Astrocyte (in vitro differentiated cells and primary cell): ENCODE measurements around the gene DNASE1L2. TPM values are rescaled to one million over a fixed set of nuclear protein-coding genes. Genes with fewer than 3 reads are reported as not detected.

ENCODE experiments used
- DNase-seq: peaks from one replicate; pipeline ENCODE4 v3.0.0-alpha.2; 2010; ENCODE audit warnings: low read depth
- FAIRE-seq: peaks from 2 replicates; lab custom pipeline; 2011; peaks lifted over from hg19 to GRCh38; lab: Jason Lieb, UNC
- H2AFZ ChIP-seq: 2 replicates; pipeline ENCODE4 v1.6.0; 2012; ENCODE audit warnings: low read depth, low read length, inconsistent platforms
- H3K27ac ChIP-seq: 2 replicates; pipeline ENCODE4 v1.5.1; 2011; ENCODE audit warnings: low read depth, low read length, inconsistent platforms
- H3K27me3 ChIP-seq: 2 replicates; pipeline ENCODE4 v1.6.0; 2011; ENCODE audit warnings: low read length, inconsistent platforms; ENCODE audit not compliant: insufficient read depth
- H3K36me3 ChIP-seq: 2 replicates; pipeline ENCODE4 v1.5.1; 2011; ENCODE audit warnings: low read length, inconsistent platforms; ENCODE audit not compliant: insufficient read depth
- H3K4me1 ChIP-seq: 2 replicates; pipeline ENCODE4 v1.5.1; 2011; ENCODE audit warnings: low read length, inconsistent platforms; ENCODE audit not compliant: insufficient read depth
- H3K4me2 ChIP-seq: 2 replicates; pipeline ENCODE4 v1.6.0; 2012; ENCODE audit warnings: low read length, inconsistent platforms
- H3K4me3 ChIP-seq: 2 replicates; pipeline ENCODE4 v1.5.1; 2011; ENCODE audit warnings: low read depth, mild to moderate bottlenecking, low read length, inconsistent platforms; ENCODE audit not compliant: insufficient read depth
- H3K79me2 ChIP-seq: 2 replicates; pipeline ENCODE4 v1.6.0; 2012; ENCODE audit warnings: mild to moderate bottlenecking, low read length, inconsistent platforms; ENCODE audit not compliant: insufficient read depth
- H3K9ac ChIP-seq: 2 replicates; pipeline ENCODE4 v1.6.0; 2012; ENCODE audit warnings: mild to moderate bottlenecking, low read length, inconsistent platforms
- H3K9me3 ChIP-seq: 2 replicates; pipeline ENCODE4 v1.5.1; 2012; ENCODE audit warnings: low read depth, mild to moderate bottlenecking, low read length, inconsistent platforms; ENCODE audit not compliant: insufficient read depth
- H4K20me1 ChIP-seq: 2 replicates; pipeline ENCODE4 v1.6.0; 2012; ENCODE audit warnings: low read length, inconsistent platforms; ENCODE audit not compliant: insufficient read depth
- H3K27ac Mint-ChIP-seq: one replicate; pipeline ENCODE4 v1.8.0; 2021; ENCODE audit warnings: mild to moderate bottlenecking, mixed read lengths; ENCODE audit not compliant: unreplicated experiment
- H3K27me3 Mint-ChIP-seq: one replicate; pipeline ENCODE4 v1.8.0; 2021; ENCODE audit warnings: low read depth, mixed read lengths; ENCODE audit not compliant: unreplicated experiment
- H3K36me3 Mint-ChIP-seq: one replicate; pipeline ENCODE4 v1.8.0; 2021; ENCODE audit warnings: low read depth, mixed read lengths; ENCODE audit not compliant: unreplicated experiment
- H3K4me1 Mint-ChIP-seq: one replicate; pipeline ENCODE4 v1.8.0; 2021; ENCODE audit warnings: low read depth, mixed read lengths; ENCODE audit not compliant: unreplicated experiment
- H3K4me3 Mint-ChIP-seq: one replicate; pipeline ENCODE4 v1.8.0; 2021; ENCODE audit warnings: mild to moderate bottlenecking, moderate library complexity, mixed read lengths; ENCODE audit not compliant: unreplicated experiment
- H3K9me3 Mint-ChIP-seq: one replicate; pipeline ENCODE4 v1.8.0; 2021; ENCODE audit warnings: mild to moderate bottlenecking, mixed read lengths; ENCODE audit not compliant: unreplicated experiment
- EZH2 ChIP-seq: IDR thresholded peaks from 2 replicates; pipeline ENCODE4 v1.6.1; 2012; ENCODE audit warnings: mild to moderate bottlenecking, low read length, inconsistent platforms; ENCODE audit not compliant: insufficient read depth
- total RNA-seq: library from RNA; stranded (reverse); gene quantifications from 2 replicates; pipeline ENCODE4 v1.2.1, GENCODE V29; 2021
- TF ChIP-seq, protein P1 (sequence below): IDR thresholded peaks from 2 replicates; pipeline ENCODE4 v1.5.1; 2011; ENCODE audit warnings: low read depth, mild to moderate bottlenecking, inconsistent platforms, low read length, moderate library complexity; ENCODE audit not compliant: insufficient read depth

The DNASE1L2 gene
- total RNA-seq, 1 donor from 2014 or later, result 1.3 TPM

DNA sequence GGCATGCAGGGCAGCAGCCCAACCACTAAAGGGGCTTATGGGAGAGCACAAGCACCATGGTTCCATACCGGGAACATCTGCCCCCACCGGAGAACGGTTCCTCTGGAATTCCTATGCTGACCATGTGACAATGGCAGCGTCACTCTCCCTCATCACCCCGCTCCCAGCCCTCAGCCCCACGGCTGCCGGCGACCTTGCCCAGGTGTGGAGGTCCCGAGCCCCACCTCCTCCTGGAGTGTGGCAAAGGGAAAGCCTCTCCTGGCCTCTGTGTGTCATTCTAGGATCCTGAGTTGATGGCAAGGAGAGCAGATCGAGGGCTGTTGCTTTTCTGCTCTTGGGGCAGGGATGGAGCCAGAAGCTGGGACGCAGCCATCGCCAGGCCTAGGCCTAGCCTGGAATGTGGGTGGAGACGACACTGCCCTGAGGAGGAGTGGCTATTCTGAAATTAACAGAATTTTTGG, 49.5 kb downstream of the DNASE1L2 start:
- no peaks in the 10 kb centered on the region for H3K27me3 ChIP-seq

DNA sequence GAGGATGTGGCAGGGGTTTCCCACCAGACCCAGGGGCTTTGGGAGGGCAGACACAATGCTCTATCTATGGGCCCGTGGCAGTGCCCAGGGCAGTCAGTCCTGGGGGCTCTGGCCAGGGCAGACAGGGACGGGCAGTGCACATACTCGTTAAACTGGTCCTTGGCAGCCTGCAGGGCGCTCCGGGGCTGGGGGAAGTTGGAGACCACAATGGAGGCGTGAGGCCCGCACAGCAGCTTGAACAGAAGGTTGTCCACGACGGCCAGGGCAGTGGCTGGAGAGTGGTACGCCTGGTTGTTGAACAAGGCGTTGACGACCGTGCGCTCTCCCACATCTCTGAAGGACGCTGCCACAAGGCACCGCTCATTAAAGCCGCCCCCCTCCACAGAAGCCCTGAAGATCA, 50.3 kb downstream of the DNASE1L2 start:
- Histone ChIP-seq H3K27ac (no peak overlapping the region), H3K4me3 (no peak overlapping the region), H3K4me2 (no peak overlapping the region), H3K9ac (no peak overlapping the region), H4K20me1 (no peaks in the 10 kb centered on the region), H3K9me3 (no peaks in the 10 kb centered on the region), H3K79me2 (no peaks in the 10 kb centered on the region), H2AFZ (no peak overlapping the region), H3K4me1 (no peaks in the 10 kb centered on the region), H3K36me3 (no peaks in the 10 kb centered on the region), H3K27me3 (no peaks in the 10 kb centered on the region)
- no peak for TF ChIP-seq EZH2
- TF ChIP-seq, protein P1, sequence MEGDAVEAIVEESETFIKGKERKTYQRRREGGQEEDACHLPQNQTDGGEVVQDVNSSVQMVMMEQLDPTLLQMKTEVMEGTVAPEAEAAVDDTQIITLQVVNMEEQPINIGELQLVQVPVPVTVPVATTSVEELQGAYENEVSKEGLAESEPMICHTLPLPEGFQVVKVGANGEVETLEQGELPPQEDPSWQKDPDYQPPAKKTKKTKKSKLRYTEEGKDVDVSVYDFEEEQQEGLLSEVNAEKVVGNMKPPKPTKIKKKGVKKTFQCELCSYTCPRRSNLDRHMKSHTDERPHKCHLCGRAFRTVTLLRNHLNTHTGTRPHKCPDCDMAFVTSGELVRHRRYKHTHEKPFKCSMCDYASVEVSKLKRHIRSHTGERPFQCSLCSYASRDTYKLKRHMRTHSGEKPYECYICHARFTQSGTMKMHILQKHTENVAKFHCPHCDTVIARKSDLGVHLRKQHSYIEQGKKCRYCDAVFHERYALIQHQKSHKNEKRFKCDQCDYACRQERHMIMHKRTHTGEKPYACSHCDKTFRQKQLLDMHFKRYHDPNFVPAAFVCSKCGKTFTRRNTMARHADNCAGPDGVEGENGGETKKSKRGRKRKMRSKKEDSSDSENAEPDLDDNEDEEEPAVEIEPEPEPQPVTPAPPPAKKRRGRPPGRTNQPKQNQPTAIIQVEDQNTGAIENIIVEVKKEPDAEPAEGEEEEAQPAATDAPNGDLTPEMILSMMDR, result no peak
- Mint-ChIP-seq H3K4me3 (no peak overlapping the region), H3K36me3 (peaks cover 2% of the 10 kb centered on the region), H3K9me3 (no peaks in the 10 kb centered on the region), H3K4me1 (no peaks in the 10 kb centered on the region), H3K27me3 (peaks cover 16% of the 10 kb centered on the region), H3K27ac (no peak overlapping the region)
- FAIRE-seq (no peak), DNase-seq (no peak)

More for the DNA sequence above, 49.5 kb downstream of the DNASE1L2 start:
- no peak for FAIRE-seq
- no peak overlapping the region for H3K27ac Mint-ChIP-seq
- H3K79me2 ChIP-seq, result no peaks in the 10 kb centered on the region
- H3K27ac ChIP-seq, result no peak overlapping the region
- H3K9me3 Mint-ChIP-seq, result no peaks in the 10 kb centered on the region
- H3K4me1 ChIP-seq, result no peaks in the 10 kb centered on the region
- no peaks in the 10 kb centered on the region for H4K20me1 ChIP-seq
- no peaks in the 10 kb centered on the region for H3K4me1 Mint-ChIP-seq
- no peak for DNase-seq
- no peak for TF ChIP-seq EZH2
- TF ChIP-seq, protein P1, result no peak
- H3K36me3 ChIP-seq, result no peaks in the 10 kb centered on the region
- H3K27me3 Mint-ChIP-seq, result peaks cover 18% of the 10 kb centered on the region
- H3K9me3 ChIP-seq, result no peaks in the 10 kb centered on the region
- H3K4me3 Mint-ChIP-seq, result no peak overlapping the region
- no peak overlapping the region for H2AFZ ChIP-seq
- H3K4me2 ChIP-seq, result no peak overlapping the region
- no peak overlapping the region for H3K4me3 ChIP-seq
- H3K9ac ChIP-seq, result no peak overlapping the region
- peaks cover 2% of the 10 kb centered on the region for H3K36me3 Mint-ChIP-seq

DNA sequence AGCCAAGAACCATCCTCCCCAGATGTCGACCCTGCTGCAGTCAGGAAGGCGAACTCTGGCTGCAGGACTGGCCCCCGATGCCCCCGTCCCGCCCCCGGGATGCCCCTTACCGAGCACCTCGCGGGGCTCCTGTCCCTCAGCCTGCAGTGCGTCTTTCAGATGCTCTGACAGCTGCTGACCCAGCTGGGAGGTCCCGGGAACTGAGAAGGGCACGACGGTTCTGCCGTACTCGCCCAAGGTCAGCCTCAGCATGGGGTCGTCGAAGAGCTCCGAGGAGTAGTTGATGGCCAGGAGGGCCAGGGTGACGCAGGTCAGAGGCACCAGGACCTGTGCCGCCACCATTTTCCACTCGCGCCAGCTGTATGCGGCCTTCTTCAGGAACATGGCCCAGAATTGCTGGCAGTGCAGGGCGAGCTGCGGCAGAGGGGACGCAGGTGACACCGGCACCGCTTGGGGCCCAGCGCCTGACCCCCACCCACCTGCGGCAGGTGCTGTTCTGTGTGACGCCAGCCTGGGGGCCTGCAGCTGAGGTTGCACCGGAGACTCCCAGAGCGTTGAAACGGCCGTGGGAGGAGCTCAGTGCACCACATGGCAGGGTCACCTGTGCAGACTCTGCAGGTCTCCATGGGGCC, 51.8 kb downstream of the DNASE1L2 start:
- Histone ChIP-seq H3K79me2 (no peaks in the 10 kb centered on the region), H2AFZ (no peak overlapping the region), H3K4me3 (no peak overlapping the region), H3K9me3 (no peaks in the 10 kb centered on the region), H3K9ac (no peak overlapping the region), H3K4me2 (no peak overlapping the region), H3K36me3 (no peaks in the 10 kb centered on the region), H3K27me3 (no peaks in the 10 kb centered on the region), H3K27ac (no peak overlapping the region), H3K4me1 (no peaks in the 10 kb centered on the region), H4K20me1 (no peaks in the 10 kb centered on the region)
- Mint-ChIP-seq H3K27me3 (peaks cover 15% of the 10 kb centered on the region), H3K36me3 (peaks cover 2% of the 10 kb centered on the region), H3K4me1 (no peaks in the 10 kb centered on the region), H3K9me3 (no peaks in the 10 kb centered on the region), H3K27ac (no peak overlapping the region), H3K4me3 (no peak overlapping the region)
- no peak for DNase-seq
- TF ChIP-seq EZH2, result no peak
- TF ChIP-seq, protein P1, result no peak
- FAIRE-seq, result no peak
